T-helper 1 cell treated with Interleukin-12 subunit alpha and Interleukin-12 subunit beta and Interleukin-4 antibody, amounts not matched to agents 30 ng/mL and 1 ng/mL, for 36 hours (primary cell): ENCODE results near the gene DGKB. TPM values are rescaled to one million over a fixed set of nuclear protein-coding genes. Genes with fewer than 3 reads are reported as not detected.

Source experiments
- intact Hi-C: fragments of 100-400 bp; cut with micrococcal nuclease; formaldehyde crosslinking; loops from one replicate; pipeline ENCODE4 v1.15.1; 2024
- total RNA-seq: library from RNA; stranded (reverse); gene quantifications from 2 replicates; pipeline ENCODE4 v1.2.3, GENCODE V29; 2022

DGKB gene
- total RNA-seq, result not detected in 2 replicates

- intact Hi-C loops, result no loop called here
Measured at GRCh38 chr7:14902589-14903067, at the start of gene DGKB. Gene DGKB, minus strand, starts transcription at chr7:14902751.

- intact Hi-C loops, result no loop called here
Measured at GRCh38 chr7:14950013-14950412, 47.5 kb upstream of the DGKB start.

- intact Hi-C loops, result no loop called here
Measured at GRCh38 chr7:14938181-14938580, 35.6 kb upstream of the DGKB start.

GRCh38 chr7:14937581-14937980 lies 35.0 kb upstream of the DGKB start:
- intact Hi-C loops, result no loop called here

GRCh38 chr7:14936554-14936953 lies 34.0 kb upstream of the DGKB start:
- intact Hi-C loops, result no loop called here

GRCh38 chr7:14934839-14935238 lies 32.3 kb upstream of the DGKB start:
- intact Hi-C loops, result no loop called here

- intact Hi-C loops, result no loop called here
Measured at GRCh38 chr7:14931511-14932215, 29.1 kb upstream of the DGKB start.

GRCh38 chr7:14924398-14924797 lies 21.8 kb upstream of the DGKB start:
- intact Hi-C loops, result no loop called here

- intact Hi-C loops, result no loop called here
Measured at GRCh38 chr7:14911077-14911476, 8.5 kb upstream of the DGKB start.

- intact Hi-C loops, result no loop called here
Measured at GRCh38 chr7:14908697-14909096, 6.1 kb upstream of the DGKB start.

GRCh38 chr7:14905764-14906163 lies 3.2 kb upstream of the DGKB start:
- intact Hi-C loops, result no loop called here

- intact Hi-C loops, result no loop called here
Measured at GRCh38 chr7:14900051-14900450, 2.5 kb downstream of the DGKB start.

- intact Hi-C loops, result no loop called here
Measured at GRCh38 chr7:14899030-14899429, 3.5 kb downstream of the DGKB start.

GRCh38 chr7:14896461-14896860 lies 6.1 kb downstream of the DGKB start:
- intact Hi-C loops, result no loop called here

- intact Hi-C loops, result no loop called here
Measured at GRCh38 chr7:14894826-14895225, 7.7 kb downstream of the DGKB start.

GRCh38 chr7:14892961-14893360 lies 9.6 kb downstream of the DGKB start:
- intact Hi-C loops, result no loop called here

- intact Hi-C loops, result no loop called here
Measured at GRCh38 chr7:14891289-14891688, 11.3 kb downstream of the DGKB start.

- intact Hi-C loops, result no loop called here
Measured at GRCh38 chr7:14888962-14889361, 13.6 kb downstream of the DGKB start.

GRCh38 chr7:14886533-14886932 lies 16.0 kb downstream of the DGKB start:
- intact Hi-C loops, result no loop called here

- intact Hi-C loops, result no loop called here
Measured at GRCh38 chr7:14875941-14876587, 26.5 kb downstream of the DGKB start.

GRCh38 chr7:14871880-14872279 lies 30.7 kb downstream of the DGKB start:
- intact Hi-C loops, result no loop called here

GRCh38 chr7:14870394-14870793 lies 32.2 kb downstream of the DGKB start:
- intact Hi-C loops, result no loop called here

GRCh38 chr7:14868937-14869336 lies 33.6 kb downstream of the DGKB start:
- intact Hi-C loops, result no loop called here
